ENCODE data around the gene WDR74.
"Not testable (repeated sequence)": the region's sequence is repeated elsewhere in the genome, so short reads cannot be mapped to it uniquely, and the experiment has no call there.

WDR74 gene

DNA sequence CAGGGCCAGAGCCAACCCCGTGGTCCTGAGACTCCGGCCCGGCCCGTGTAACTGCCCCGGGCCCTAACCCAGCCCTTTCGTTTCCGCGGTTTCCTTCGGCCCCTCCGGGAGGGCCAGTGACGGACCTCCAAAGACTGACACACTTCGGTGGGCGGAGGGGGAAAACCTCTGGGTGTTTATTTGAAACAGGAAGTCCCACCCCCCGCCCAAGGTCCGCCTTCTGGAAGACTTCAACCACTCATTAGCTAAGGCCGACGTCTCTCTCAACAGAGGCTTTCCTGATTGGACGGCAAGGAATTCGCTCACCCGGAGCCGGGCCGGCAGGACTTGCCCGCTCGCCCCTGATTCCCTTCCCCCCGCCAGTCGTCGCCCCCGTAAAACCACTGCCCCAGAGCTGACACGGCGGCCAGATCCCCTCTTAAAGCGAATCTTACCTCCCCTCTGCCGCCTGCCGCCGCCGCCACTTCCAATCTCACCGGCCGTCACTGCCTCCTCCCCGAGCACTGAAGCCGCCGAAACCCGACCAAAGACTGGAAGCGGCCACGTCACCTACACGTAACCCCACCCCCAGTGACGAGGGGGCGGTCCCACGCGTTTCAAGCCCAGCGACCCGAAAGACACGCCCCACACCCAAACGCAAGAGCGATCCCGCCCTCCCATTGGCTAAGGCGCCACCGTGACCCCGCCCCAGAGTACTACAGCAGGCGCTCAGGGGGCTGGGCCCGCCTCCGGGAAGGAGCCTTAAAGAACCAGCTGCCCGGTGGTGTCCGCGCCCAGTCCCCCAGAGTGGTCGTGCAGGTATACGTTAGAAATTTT lies 7.7 kb downstream of the WDR74 start, which contains the start of gene STX5:
TSS of gene STX5 (minus strand) at position 532 of the 816 bp plus-strand sequence. CDS start 808 bp downstream, outside the sequence.
- CTCF ChIA-PET = interaction anchor here (0.6 to 2.0 kb wide), 8 partner anchors 9 to 998 kb away, joined by 3 to 7 read pairs (median 4); partner anchors contain the start of gene BSCL2
- Histone ChIP-seq H3K9me3 (ENCODE audit: control extremely low read depth in 1 of 5, control insufficient read depth in 4 of 5, insufficient read depth in 2 of 5, low read depth in 1 of 5, low read length in 4 of 5) (no peaks in the 10 kb centered on the region), H3K27me3 (replicated peaks in 2 of 5; ENCODE audit: control insufficient read depth in 4 of 5, insufficient read depth in 5 of 5, low read length in 4 of 5) (no peaks in the 10 kb centered on the region), H3K27ac (ENCODE audit: insufficient read depth in 1 of 2, low read depth in 1 of 2, low read length in 2 of 2, poor library complexity in 1 of 2, severe bottlenecking in 2 of 2) (peak within 1 kb of the TSS; percentile 95 to 96), H3K4me1 (ENCODE audit: control extremely low read depth in 1 of 4, control insufficient read depth in 4 of 4, insufficient read depth in 4 of 4, low read length in 3 of 4) (peaks cover 8 to 28% (median 19%) of the 10 kb centered on the region in 4 experiments), H3K36me3 (ENCODE audit: control insufficient read depth in 4 of 4, insufficient read depth in 4 of 4, low read length in 3 of 4) (peaks cover 16 to 49% (median 44%) of the 10 kb centered on the region in 4 experiments), H3K4me3 (ENCODE audit: control insufficient read depth in 1 of 7, extremely low read depth in 1 of 7, insufficient read depth in 4 of 7, low read depth in 2 of 7, low read length in 6 of 7) (peak within 1 kb of the TSS; percentile 71 to 93 (median 89))
- WGBS (ENCODE audit: insufficient coverage) = 0% methylated on average over 50 of the region's 65 CpGs
- POLR2A ChIA-PET = interaction anchor here (0.6 to 4.5 kb wide), 21 partner anchors 8 to 240 kb away, joined by 3 to 57 read pairs (median 4); partner anchors contain the start of genes C11orf98, CSKMT, GANAB and HNRNPUL2
- peak; percentile 98 to 99 (median 99) for DNase-seq

DNA sequence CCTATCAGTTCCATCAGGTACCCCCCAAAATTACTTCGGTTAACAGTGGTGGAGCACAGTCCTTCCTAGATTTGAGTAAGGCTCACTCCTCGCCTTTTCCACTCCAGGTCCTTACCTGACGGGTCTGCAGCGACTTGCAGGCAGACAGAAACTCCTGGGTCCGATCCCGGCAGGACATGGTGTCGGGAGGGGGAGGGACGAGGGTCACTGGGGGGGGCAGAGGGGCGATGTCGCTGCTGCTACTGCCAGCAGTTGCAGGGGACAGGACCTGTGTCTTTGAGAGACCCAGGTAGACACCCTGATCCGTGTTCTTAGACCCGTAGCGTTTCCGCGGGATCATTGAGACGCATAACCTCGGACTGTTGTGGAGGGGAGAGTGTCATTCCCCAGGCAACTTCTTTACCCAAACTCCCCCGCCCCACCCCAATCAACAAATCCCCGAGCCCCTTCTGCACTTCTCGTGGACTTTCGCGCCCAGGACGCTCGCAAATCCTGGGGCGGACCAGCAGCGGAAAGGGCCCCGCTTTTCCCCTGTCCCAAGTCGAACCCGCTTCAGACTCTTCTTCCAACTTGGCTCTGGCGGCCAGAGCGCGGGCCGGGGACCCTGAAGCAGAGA lies 8.4 kb downstream of the WDR74 start:
- H3K27me3 ChIP-seq (replicated peaks in 2 of 5; ENCODE audit: control insufficient read depth in 4 of 5, insufficient read depth in 5 of 5, low read length in 4 of 5) = no peaks in the 10 kb centered on the region
- H3K9me3 ChIP-seq (ENCODE audit: control extremely low read depth in 1 of 5, control insufficient read depth in 4 of 5, insufficient read depth in 2 of 5, low read depth in 1 of 5, low read length in 4 of 5) = no peaks in the 10 kb centered on the region
- CTCF ChIA-PET = interaction anchor here (0.9 to 1.3 kb wide), 2 partner anchors 36 to 40 kb away, joined by 3 read pairs; no protein-coding TSS in a partner anchor
- peak overlapping the region; percentile 71 to 93 (median 89) for H3K4me3 ChIP-seq (ENCODE audit: control insufficient read depth in 1 of 7, extremely low read depth in 1 of 7, insufficient read depth in 4 of 7, low read depth in 2 of 7, low read length in 6 of 7)
- H3K36me3 ChIP-seq (ENCODE audit: control insufficient read depth in 4 of 4, insufficient read depth in 4 of 4, low read length in 3 of 4) = peaks cover 12 to 47% (median 38%) of the 10 kb centered on the region in 4 experiments
- peak overlapping the region; percentile 95 to 96 for H3K27ac ChIP-seq (ENCODE audit: insufficient read depth in 1 of 2, low read depth in 1 of 2, low read length in 2 of 2, poor library complexity in 1 of 2, severe bottlenecking in 2 of 2)
- WGBS (ENCODE audit: insufficient coverage) = 0% methylated on average over 23 of the region's 33 CpGs
- peaks cover 8 to 28% (median 19%) of the 10 kb centered on the region in 4 experiments for H3K4me1 ChIP-seq (ENCODE audit: control extremely low read depth in 1 of 4, control insufficient read depth in 4 of 4, insufficient read depth in 4 of 4, low read length in 3 of 4)
- POLR2A ChIA-PET = interaction anchor here (0.6 to 4.5 kb wide), 11 partner anchors 9 to 121 kb away, joined by 3 to 57 read pairs (median 5); partner anchors contain the start of genes HNRNPUL2, NXF1 and ZBTB3
- peak; percentile 65 to 88 (median 83) for DNase-seq

DNA sequence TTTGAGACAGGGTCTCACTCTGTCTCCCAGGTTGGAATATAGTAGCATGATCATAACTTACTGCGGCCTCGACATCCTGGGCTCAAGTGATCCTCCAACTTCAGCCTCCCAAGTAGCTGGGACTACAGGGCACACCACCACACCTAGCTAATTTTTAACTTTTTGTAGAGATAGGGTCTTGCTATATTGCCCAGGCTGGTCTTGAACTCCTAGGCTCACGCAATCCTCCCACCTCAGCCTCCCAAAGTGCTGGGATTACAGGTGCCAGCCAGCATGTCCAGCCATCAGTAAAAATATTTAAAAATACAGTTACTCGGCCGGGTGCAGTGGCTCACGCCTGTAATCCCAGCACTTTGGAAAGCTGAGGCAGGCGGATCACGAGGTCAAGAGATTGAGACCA lies 11.3 kb downstream of the WDR74 start:
- not testable (repeated sequence) for H3K9me3 ChIP-seq (ENCODE audit: control extremely low read depth in 1 of 5, control insufficient read depth in 4 of 5, insufficient read depth in 2 of 5, low read depth in 1 of 5, low read length in 4 of 5); DNase-seq; H3K4me3 ChIP-seq (ENCODE audit: control insufficient read depth in 1 of 7, extremely low read depth in 1 of 7, insufficient read depth in 4 of 7, low read depth in 2 of 7, low read length in 6 of 7); H3K27ac ChIP-seq (ENCODE audit: insufficient read depth in 1 of 2, low read depth in 1 of 2, low read length in 2 of 2, poor library complexity in 1 of 2, severe bottlenecking in 2 of 2); H3K27me3 ChIP-seq (replicated peaks in 2 of 5; ENCODE audit: control insufficient read depth in 4 of 5, insufficient read depth in 5 of 5, low read length in 4 of 5)
- Histone ChIP-seq H3K4me1 (ENCODE audit: control extremely low read depth in 1 of 4, control insufficient read depth in 4 of 4, insufficient read depth in 4 of 4, low read length in 3 of 4) (peaks cover 8 to 21% (median 17%) of the 10 kb centered on the region in 4 experiments), H3K36me3 (ENCODE audit: control insufficient read depth in 4 of 4, insufficient read depth in 4 of 4, low read length in 3 of 4) (peaks cover 13 to 49% (median 39%) of the 10 kb centered on the region in 4 experiments)
- CTCF ChIA-PET = interaction anchor here (1.0 to 2.9 kb wide), 7 partner anchors 12 to 42 kb away, joined by 3 to 16 read pairs (median 6); no protein-coding TSS in a partner anchor
- WGBS (ENCODE audit: insufficient coverage) = 97% methylated on average over 6 of the region's 8 CpGs
- POLR2A ChIA-PET = interaction anchor here (0.7 to 1.1 kb wide), 2 partner anchors 28 to 680 kb away, joined by 3 read pairs; no protein-coding TSS in a partner anchor

DNA sequence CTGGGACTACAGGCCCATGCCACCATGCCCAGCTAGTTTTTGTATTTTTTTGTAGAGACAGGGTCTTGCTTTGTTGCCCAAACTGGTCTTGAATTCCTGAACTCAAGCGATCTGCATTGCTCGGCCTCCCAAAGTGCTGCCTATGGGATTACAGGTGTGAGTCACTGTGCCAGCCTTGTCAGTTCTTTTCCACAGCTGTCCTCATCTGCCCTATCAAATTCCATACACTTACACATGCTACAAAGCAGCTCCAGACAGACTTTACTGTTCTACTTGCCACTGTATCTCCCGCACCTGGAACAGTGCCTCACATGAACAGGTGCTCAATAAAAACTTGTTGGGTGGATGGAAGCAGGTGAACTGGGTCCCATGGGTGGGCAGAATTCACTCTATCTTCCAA lies 15.7 kb downstream of the WDR74 start:
- no peaks in the 10 kb centered on the region for H3K4me1 ChIP-seq (ENCODE audit: control extremely low read depth in 1 of 4, control insufficient read depth in 4 of 4, insufficient read depth in 4 of 4, low read length in 3 of 4)
- H3K27ac ChIP-seq (ENCODE audit: insufficient read depth in 1 of 2, low read depth in 1 of 2, low read length in 2 of 2, poor library complexity in 1 of 2, severe bottlenecking in 2 of 2) = no peak overlapping the region
- H3K9me3 ChIP-seq (ENCODE audit: control extremely low read depth in 1 of 5, control insufficient read depth in 4 of 5, insufficient read depth in 2 of 5, low read depth in 1 of 5, low read length in 4 of 5) = no peaks in the 10 kb centered on the region
- H3K27me3 ChIP-seq (replicated peaks in 2 of 5; ENCODE audit: control insufficient read depth in 4 of 5, insufficient read depth in 5 of 5, low read length in 4 of 5) = no peaks in the 10 kb centered on the region
- ChIA-PET POLR2A (interaction anchor here (0.6 to 2.4 kb wide), 4 partner anchors 10 to 18 kb away, joined by 3 to 11 read pairs (median 5); partner anchors contain the start of gene NXF1), CTCF (interaction anchor here (1.3 to 1.7 kb wide), 3 partner anchors 9 to 37 kb away, joined by 3 to 5 read pairs (median 3); partner anchors contain the start of gene TEX54)
- WGBS (ENCODE audit: insufficient coverage) = 100% methylated on average over 3 of the region's 3 CpGs
- DNase-seq = no peak
- peaks cover 13 to 82% (median 52%) of the 10 kb centered on the region in 4 experiments for H3K36me3 ChIP-seq (ENCODE audit: control insufficient read depth in 4 of 4, insufficient read depth in 4 of 4, low read length in 3 of 4)
- H3K4me3 ChIP-seq (ENCODE audit: control insufficient read depth in 1 of 7, extremely low read depth in 1 of 7, insufficient read depth in 4 of 7, low read depth in 2 of 7, low read length in 6 of 7) = no peak overlapping the region

DNA sequence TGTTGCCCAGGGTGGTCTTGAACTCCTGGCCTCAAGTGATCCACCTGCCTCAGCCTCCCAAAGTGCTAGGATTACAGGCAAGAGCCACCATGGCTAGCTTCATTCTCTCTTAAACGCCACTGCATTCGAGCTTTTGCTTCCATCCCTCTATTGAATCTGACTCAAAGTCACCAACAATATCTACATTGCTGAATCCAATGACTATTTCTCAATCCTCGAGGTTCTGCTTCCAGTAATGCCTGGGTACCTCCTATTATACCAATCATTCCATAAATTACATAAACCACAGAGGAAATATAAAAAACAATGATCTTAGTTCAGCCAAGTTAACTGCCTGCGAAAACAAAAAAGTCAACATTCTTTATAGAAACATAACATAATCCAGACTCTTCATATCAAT lies 22.3 kb downstream of the WDR74 start:
- POLR2A ChIA-PET = interaction anchor here (0.6 to 1.6 kb wide), 2 partner anchors 11 to 15 kb away, joined by 4 to 6 read pairs; partner anchors contain the start of genes NXF1 and STX5
- DNase-seq = no peak
- CTCF ChIA-PET = interaction anchor here (1.1 to 2.9 kb wide), 3 partner anchors 11 to 140 kb away, joined by 3 to 16 read pairs (median 15); partner anchors contain the start of gene NXF1
- no peaks in the 10 kb centered on the region for H3K9me3 ChIP-seq (ENCODE audit: control extremely low read depth in 1 of 5, control insufficient read depth in 4 of 5, insufficient read depth in 2 of 5, low read depth in 1 of 5, low read length in 4 of 5)
- no peak overlapping the region for H3K4me3 ChIP-seq (ENCODE audit: control insufficient read depth in 1 of 7, extremely low read depth in 1 of 7, insufficient read depth in 4 of 7, low read depth in 2 of 7, low read length in 6 of 7)
- H3K36me3 ChIP-seq (ENCODE audit: control insufficient read depth in 4 of 4, insufficient read depth in 4 of 4, low read length in 3 of 4) = peaks cover 2 to 40% (median 15%) of the 10 kb centered on the region in 4 experiments
- H3K27me3 ChIP-seq (replicated peaks in 2 of 5; ENCODE audit: control insufficient read depth in 4 of 5, insufficient read depth in 5 of 5, low read length in 4 of 5) = no peaks in the 10 kb centered on the region
- WGBS (ENCODE audit: insufficient coverage) = 84% methylated on average over 4 of the region's 4 CpGs
- H3K27ac ChIP-seq (ENCODE audit: insufficient read depth in 1 of 2, low read depth in 1 of 2, low read length in 2 of 2, poor library complexity in 1 of 2, severe bottlenecking in 2 of 2) = no peak overlapping the region
- no peaks in the 10 kb centered on the region for H3K4me1 ChIP-seq (ENCODE audit: control extremely low read depth in 1 of 4, control insufficient read depth in 4 of 4, insufficient read depth in 4 of 4, low read length in 3 of 4)

DNA sequence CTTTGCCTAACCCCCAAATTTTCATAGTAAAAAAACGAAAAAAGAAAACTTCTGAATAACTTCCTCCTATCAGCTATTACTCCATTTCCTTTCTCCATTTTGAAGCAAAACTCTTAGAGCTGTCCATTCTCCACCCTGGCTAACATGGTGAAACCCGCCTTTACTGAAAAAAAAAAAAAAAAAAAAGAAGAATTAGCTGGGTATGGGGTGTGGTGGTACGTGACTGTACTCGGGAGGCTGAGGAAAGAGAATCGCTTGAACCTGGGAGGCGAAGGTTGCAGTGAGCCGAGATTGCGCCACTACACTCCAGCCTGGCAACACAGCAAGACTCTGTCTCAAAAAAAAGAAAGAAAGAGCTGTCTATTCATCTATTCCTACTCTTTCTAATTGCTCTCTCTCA lies 22.8 kb downstream of the WDR74 start:
- no peak for DNase-seq
- no peaks in the 10 kb centered on the region for H3K27me3 ChIP-seq (replicated peaks in 2 of 5; ENCODE audit: control insufficient read depth in 4 of 5, insufficient read depth in 5 of 5, low read length in 4 of 5)
- no peaks in the 10 kb centered on the region for H3K4me1 ChIP-seq (ENCODE audit: control extremely low read depth in 1 of 4, control insufficient read depth in 4 of 4, insufficient read depth in 4 of 4, low read length in 3 of 4)
- no peaks in the 10 kb centered on the region for H3K9me3 ChIP-seq (ENCODE audit: control extremely low read depth in 1 of 5, control insufficient read depth in 4 of 5, insufficient read depth in 2 of 5, low read depth in 1 of 5, low read length in 4 of 5)
- 100% methylated on average over 2 of the region's 8 CpGs for WGBS (ENCODE audit: insufficient coverage)
- H3K36me3 ChIP-seq (ENCODE audit: control insufficient read depth in 4 of 4, insufficient read depth in 4 of 4, low read length in 3 of 4) = peaks cover 2 to 35% (median 13%) of the 10 kb centered on the region in 4 experiments
- ChIA-PET CTCF (interaction anchor here (0.7 to 2.9 kb wide), 5 partner anchors 10 to 140 kb away, joined by 3 to 16 read pairs (median 3); partner anchors contain the start of gene NXF1), POLR2A (interaction anchor here (0.6 to 1.6 kb wide), 4 partner anchors 11 to 59 kb away, joined by 3 to 6 read pairs (median 4); partner anchors contain the start of genes NXF1 and STX5)
- no peak overlapping the region for H3K4me3 ChIP-seq (ENCODE audit: control insufficient read depth in 1 of 7, extremely low read depth in 1 of 7, insufficient read depth in 4 of 7, low read depth in 2 of 7, low read length in 6 of 7)
- H3K27ac ChIP-seq (ENCODE audit: insufficient read depth in 1 of 2, low read depth in 1 of 2, low read length in 2 of 2, poor library complexity in 1 of 2, severe bottlenecking in 2 of 2) = no peak overlapping the region
